Superior temporal gyrus (tissue), 1 donor: ENCODE measurements around the gene DIAPH2.

ENCODE experiments used
- DNase-seq: peaks from one replicate; pipeline ENCODE4 v3.0.0-alpha.2; 2016; ENCODE audit errors: extremely low spot score

DIAPH2 gene

GRCh38 chrX:96957718-96958117, 273.1 kb downstream of the DIAPH2 start:
- no peak for DNase-seq

- DNase-seq, result no peak
These were observed 287.2 kb downstream of the DIAPH2 start for GRCh38 chrX:96971812-96972211.

DNA sequence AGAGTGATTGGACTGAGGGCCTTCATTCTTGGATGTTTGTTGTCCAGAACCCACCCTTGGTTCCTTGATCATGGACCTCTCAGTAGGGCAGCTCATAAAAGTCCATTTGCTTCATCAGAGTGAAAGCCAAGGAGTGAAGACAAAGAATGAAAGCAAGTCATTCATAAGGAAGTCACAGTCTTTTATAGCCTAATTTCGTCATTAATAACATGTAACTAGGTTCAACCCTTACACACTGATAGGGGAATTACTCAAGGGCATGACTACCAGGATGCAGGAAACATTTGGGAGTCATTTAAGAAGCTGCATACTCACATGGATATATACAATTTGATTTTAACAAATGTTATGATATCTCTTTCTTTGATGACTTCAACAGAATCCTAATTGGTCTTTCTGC, 294.3 kb downstream of the DIAPH2 start:
- DNase-seq, result no peak

DNA sequence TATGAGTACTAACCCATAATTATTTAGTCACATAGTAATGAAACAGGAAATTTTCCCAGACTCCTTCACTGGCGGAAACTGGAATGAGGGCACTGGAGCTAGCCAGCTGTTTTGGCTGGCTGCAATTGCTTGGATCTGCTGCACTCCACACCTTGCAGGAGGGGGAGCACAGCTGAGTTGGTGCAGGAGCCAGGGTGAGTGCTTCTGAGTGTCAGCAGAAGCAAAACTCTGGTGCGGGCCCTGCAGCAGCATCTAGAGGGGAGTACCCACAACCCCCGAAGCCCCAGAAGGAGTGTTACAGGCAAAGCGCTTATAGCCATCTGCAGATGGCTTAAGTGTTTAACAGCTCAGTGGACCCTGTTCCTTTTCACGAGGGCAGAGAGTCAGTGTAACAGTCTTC, 295.1 kb downstream of the DIAPH2 start:
- DNase-seq, result no peak

DNA sequence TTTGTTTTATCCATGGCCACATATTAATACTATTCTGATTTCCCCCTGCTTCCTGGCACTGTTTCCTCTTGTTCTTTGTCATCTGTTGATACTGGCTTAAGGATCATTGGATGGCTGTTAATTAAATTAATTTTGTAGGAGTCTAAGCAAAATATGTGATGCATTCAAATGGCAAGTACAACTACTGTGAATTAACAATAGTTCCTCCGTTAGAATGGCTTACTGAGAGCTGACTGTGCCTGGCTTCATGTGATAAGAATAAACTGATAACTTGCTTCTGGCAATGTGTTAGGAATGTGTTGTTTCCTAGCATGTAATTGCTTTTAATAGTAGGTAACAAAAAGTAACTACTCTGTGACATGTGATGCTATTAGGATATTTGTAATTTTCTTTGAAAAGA, 297.5 kb downstream of the DIAPH2 start:
- DNase-seq, result no peak

GRCh38 chrX:96984538-96984937, 299.9 kb downstream of the DIAPH2 start:
- DNase-seq, result no peak

DNA sequence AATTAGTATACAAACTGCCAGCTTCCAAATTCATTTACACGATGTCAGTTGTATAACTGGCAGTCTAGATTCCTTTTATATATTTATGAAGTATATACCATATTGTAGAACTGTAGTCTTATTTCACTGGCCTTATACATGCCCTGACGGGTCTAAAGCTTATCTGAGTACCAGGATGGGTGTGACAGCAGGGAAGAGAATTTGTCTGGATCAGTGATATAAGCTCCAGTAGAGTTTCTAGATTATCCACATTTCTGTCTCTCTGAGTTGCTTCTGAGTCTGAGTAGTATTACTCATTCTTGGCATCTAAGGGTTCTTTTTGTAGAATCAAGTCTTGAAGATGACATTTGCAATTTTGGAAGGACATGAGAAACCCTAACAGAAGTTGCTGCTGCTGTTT, 300.4 kb downstream of the DIAPH2 start:
- DNase-seq, result peak; percentile 6

GRCh38 chrX:96987228-96987627, 302.6 kb downstream of the DIAPH2 start:
- DNase-seq, result no peak

DNA sequence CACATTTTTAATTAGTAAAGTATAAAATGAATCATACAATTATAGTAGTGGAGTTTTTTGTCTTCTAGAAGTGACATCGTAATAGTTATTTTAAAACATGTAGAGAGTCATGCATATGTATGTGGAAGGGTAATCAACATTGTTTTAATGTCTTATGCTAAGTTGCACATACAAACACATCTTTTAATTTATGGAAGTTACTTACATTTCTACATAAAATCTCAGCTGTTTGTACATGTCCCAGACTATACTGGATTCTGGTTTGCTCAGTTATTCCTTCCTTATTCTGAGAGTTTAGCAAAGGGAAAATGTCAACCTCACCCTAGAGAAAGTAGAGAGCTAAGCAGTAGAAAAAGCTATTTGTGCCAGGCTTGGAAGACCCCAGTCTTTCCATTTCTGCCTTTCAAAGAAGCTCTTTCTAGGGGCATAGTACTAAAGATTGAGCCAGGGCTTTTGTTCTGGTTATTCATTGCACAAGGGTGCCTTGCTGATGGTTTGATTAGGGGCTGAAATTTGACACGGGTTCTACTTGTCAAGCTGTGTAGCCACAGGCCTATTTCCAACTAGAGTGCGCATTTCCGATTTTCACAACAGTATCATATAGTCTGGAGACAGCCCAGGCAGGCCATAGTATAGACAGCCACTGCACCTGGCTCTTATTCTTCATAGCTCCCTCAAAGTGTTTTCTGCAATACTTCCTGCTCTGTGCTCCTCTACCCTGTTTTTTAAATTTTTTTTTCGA, 305.4 kb downstream of the DIAPH2 start:
- DNase-seq, result no peak

- DNase-seq, result no peak
These were observed 309.5 kb downstream of the DIAPH2 start for GRCh38 chrX:96994093-96994492.

- DNase-seq, result no peak
These were observed 312.6 kb downstream of the DIAPH2 start for GRCh38 chrX:96997196-96997595.

- DNase-seq, result no peak
These were observed 316.2 kb downstream of the DIAPH2 start for GRCh38 chrX:97000682-97001368.

DNA sequence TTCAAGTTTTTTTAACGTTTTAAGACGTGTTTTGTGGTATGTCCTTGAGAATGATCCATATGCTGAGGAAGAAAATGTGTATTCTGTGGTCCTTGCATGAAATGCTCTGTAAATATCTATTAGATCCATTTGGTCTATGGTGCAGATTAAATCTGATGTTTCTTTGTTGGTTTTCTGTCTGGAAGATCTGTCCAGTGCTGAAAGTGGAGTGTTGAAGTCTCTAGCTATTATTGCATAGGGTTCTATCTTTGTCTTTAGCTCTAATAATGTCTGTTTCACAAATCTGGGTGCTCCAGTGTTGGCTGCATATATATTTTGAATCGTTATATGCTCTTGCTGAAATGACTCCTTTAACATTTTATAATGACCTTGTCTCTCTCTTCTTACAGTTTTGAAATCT, 321.5 kb downstream of the DIAPH2 start:
- DNase-seq, result no peak

DNA sequence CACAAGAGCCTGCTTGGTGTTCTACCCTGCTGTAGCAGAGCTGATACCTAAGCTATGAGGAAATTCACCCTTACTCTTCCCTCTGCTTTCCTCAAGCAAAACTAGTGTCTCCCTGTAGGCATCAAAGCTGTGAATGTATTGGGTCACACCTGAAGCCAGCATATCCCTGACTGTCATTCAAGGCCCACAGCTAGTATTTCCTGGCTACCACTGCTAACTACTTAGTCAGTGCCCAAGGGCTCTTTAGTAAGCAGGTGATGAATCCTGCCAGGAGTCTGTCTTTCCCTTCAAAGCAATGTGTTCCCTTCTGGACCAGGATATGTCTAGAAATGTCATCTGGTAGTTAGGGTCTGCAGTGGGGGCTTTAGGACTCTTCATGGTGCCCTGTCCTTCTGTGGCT, 324.7 kb downstream of the DIAPH2 start:
- DNase-seq, result no peak

DNA sequence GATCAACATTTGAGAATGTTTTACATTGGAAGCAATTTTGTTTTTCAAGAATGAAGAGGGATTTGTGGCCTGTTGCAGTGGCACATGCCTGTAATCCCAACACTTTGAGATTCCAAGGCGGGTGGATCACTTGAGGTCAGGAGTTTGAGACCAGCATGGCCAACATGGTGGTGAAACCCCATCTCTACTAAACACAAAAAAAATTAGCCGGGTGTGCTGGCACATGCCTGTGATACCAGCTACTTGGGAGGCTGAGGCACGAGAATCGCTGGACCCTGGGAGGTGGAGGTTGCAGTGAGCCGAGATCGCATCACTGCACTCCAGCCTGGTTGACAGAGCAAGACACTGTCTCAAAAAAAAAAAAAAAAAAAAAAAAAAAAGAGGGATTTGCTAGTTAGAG, 326.9 kb downstream of the DIAPH2 start:
- no peak for DNase-seq

GRCh38 chrX:97016106-97016505, 331.5 kb downstream of the DIAPH2 start:
- no peak for DNase-seq

DNA sequence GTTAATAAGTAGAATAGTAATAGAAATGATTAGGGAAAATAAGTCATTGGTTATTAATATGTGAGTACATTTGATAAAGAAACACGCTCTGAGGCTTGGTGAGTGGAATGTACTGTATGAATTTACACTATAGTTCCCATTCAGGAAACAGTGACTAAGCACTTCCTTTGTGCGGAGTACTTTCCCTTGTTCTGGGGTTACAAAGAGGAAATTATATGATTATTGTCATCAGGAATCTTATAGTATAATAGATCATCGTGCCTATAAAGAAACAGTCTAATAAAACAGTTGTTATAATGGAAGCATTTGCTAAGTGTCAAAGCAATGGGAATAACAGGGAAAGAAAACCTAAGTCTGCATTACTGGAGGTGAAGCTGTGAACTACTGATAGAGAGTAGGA, 337.0 kb downstream of the DIAPH2 start:
- no peak for DNase-seq

DNA sequence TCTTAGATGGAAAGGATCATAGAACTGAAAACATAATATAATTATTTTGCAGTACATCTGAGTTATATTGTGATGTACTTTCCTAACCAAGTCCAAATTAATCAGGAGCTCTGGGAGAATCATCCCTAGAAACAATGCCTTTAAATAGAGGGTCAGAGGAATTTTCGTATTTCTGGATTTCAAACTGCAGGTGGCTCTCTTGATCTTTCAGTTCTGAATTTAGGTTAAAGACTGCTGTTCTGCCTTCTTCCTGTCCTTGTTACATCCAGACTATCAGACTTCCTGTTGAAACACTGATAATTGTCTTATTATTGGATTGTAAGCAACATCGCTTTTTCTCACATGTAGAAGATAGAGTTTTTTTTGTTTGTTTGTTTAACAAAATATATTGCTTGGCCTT, 341.8 kb downstream of the DIAPH2 start:
- no peak for DNase-seq

GRCh38 chrX:97027384-97027922, 342.8 kb downstream of the DIAPH2 start:
- no peak for DNase-seq

DNA sequence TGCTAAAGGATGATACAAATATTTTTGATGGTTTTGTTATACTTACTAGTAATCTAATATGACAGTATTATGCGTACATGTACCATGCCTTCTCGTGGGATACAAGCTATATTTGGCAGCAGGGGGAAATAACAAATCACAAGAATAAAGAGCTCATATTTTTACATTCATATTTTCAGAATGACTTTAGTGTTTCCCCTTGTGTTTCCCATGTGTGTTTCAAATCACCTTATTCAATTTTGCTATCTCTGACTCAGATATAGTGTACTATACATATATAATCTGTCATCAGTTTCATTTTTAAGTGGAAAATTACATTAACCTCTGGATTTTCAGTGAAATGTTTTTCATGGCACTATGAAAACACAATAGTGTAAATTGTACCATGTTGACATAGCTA, 345.8 kb downstream of the DIAPH2 start:
- no peak for DNase-seq

DNA sequence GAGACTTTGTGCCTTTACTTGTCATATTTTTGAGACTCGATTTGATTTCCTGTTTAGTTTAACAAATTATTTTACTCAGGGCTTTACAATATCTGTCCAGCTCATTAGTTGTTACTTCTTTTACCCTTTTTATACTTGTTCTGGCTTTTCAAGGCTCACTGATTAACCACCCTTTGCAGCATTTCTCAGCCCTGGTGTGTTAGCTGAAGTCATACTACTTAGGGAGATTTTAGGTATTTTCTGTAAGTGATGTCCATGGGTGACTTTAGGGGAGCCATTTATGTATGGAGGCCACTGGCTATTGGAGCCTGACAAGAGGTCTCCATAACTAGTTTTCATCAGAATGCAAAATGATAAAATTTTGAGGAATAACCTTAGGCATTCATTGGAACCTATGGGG, 346.3 kb downstream of the DIAPH2 start:
- no peak for DNase-seq

GRCh38 chrX:97039363-97040029, 354.9 kb downstream of the DIAPH2 start:
- DNase-seq, result no peak

DNA sequence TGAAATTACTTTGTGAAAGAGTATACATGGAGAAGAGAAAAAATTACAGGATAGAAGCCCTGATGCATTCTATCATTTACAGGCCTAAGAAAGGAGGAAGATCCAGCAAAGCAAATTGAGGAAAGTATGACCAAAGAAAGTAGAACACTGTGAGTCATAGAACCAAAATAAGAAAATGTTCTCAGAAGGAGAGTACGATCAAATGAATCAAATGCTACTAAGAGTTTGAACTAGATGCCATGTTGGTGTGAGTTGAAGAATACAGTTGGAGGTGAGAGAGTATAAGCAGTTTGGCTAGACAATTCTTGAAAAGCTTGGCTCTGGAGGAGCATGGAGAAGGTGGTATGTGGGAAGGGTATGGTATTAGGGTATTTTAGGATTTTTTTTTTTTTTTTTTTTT, 360.8 kb downstream of the DIAPH2 start:
- DNase-seq, result peak; percentile 13
